Memory B cell (primary cell): Measurements from ENCODE around the gene DDX3X.
"Not testable (repeated sequence)": the region's sequence is repeated elsewhere in the genome, so short reads cannot be mapped to it uniquely, and the experiment has no call there.

ENCODE experiments used
- ATAC-seq: fragments of 150-1000 bp; cut with Tn5 transposase; 2 replicates; pipeline ENCODE4 v1.10.0; 2021; ENCODE audit warnings: low read depth, mild to moderate bottlenecking, moderate library complexity
- DNase-seq, 2 donors: peaks; one replicate each; pipeline ENCODE4 v3.0.0; 2022; ENCODE audit warnings: low spot score in 2 of 2
- H3K27ac Mint-ChIP-seq: one replicate; pipeline ENCODE4 v1.8.0; 2022; ENCODE audit warnings: mild to moderate bottlenecking, moderate library complexity, mixed read lengths
- H3K27me3 Mint-ChIP-seq: one replicate; pipeline ENCODE4 v1.8.0; 2022; ENCODE audit warnings: mixed read lengths
- H3K36me3 Mint-ChIP-seq: one replicate; pipeline ENCODE4 v1.8.0; 2022; ENCODE audit warnings: mild to moderate bottlenecking, mixed read lengths
- H3K4me1 Mint-ChIP-seq: one replicate; pipeline ENCODE4 v1.8.0; 2022; ENCODE audit warnings: mixed read lengths
- H3K4me3 Mint-ChIP-seq: one replicate; pipeline ENCODE4 v1.8.0; 2022; ENCODE audit warnings: mild to moderate bottlenecking, moderate library complexity, mixed read lengths
- H3K9me3 Mint-ChIP-seq: one replicate; pipeline ENCODE4 v1.8.0; 2022; ENCODE audit warnings: mixed read lengths

The DDX3X gene

DNA sequence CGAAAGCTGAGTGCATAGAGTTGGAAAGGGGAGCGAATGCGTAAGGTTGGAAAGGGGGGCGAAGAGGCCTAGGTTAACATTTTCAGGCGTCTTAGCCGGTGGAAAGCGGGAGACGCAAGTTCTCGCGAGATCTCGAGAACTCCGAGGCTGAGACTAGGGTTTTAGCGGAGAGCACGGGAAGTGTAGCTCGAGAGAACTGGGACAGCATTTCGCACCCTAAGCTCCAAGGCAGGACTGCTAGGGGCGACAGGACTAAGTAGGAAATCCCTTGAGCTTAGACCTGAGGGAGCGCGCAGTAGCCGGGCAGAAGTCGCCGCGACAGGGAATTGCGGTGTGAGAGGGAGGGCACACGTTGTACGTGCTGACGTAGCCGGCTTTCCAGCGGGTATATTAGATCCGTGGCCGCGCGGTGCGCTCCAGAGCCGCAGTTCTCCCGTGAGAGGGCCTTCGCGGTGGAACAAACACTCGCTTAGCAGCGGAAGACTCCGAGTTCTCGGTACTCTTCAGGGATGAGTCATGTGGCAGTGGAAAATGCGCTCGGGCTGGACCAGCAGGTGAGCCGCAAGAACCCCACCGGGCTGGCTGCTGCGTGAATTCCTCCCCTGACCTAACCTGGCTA lies at the start of gene DDX3X:
TSS of gene DDX3X (plus strand) at position 419 of the 619 bp plus-strand sequence. CDS start at position 510, 91 bp downstream.
- no peaks in the 10 kb centered on the region for H3K27me3 Mint-ChIP-seq
- peak within 1 kb of the TSS; percentile 99 for H3K4me3 Mint-ChIP-seq
- H3K27ac Mint-ChIP-seq, result peak within 1 kb of the TSS; percentile 100
- H3K9me3 Mint-ChIP-seq, result no peaks in the 10 kb centered on the region
- DNase-seq (peak; percentile 85 to 95), ATAC-seq (peak; percentile 58)
- peaks cover 4% of the 10 kb centered on the region for H3K36me3 Mint-ChIP-seq
- H3K4me1 Mint-ChIP-seq, result peaks cover 15% of the 10 kb centered on the region

DNA sequence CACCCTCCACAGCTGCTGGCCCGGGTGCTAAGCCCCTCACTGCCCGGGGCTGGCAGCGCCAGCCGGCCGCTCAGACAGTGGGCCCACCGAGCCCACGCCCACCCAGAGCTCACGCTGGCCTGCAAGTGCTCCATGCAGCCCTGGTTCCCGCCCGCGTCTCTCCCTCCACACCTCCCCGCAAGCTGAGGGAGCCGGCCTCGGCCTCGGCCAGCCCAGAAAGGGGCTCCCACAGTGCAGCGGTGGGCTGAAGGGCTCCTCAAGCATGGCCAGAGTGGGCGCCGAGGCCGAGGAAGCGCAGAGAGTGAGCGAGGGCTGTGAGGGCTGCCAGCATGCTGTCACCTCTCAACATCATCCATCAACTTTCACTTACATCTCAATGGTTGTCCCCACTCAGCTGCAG lies 48.0 kb upstream of the DDX3X start:
- ATAC-seq, H3K4me3 Mint-ChIP-seq, H3K9me3 Mint-ChIP-seq, H3K27ac Mint-ChIP-seq, H3K27me3 Mint-ChIP-seq, H3K4me1 Mint-ChIP-seq, DNase-seq, H3K36me3 Mint-ChIP-seq: not testable (repeated sequence)

- Mint-ChIP-seq H3K36me3 (no peaks in the 10 kb centered on the region), H3K27me3 (no peaks in the 10 kb centered on the region), H3K9me3 (peaks cover 2% of the 10 kb centered on the region), H3K4me1 (peaks cover 2% of the 10 kb centered on the region), H3K4me3 (no peak overlapping the region), H3K27ac (no peak overlapping the region)
- ATAC-seq (no peak), DNase-seq (no peak)
These were observed 45.3 kb upstream of the DDX3X start for GRCh38 chrX:41288641-41289040.

GRCh38 chrX:41289095-41289494 lies 44.9 kb upstream of the DDX3X start:
- no peak for ATAC-seq
- Mint-ChIP-seq H3K9me3 (peaks cover 2% of the 10 kb centered on the region), H3K4me3 (no peak overlapping the region), H3K4me1 (no peaks in the 10 kb centered on the region), H3K36me3 (no peaks in the 10 kb centered on the region), H3K27me3 (no peaks in the 10 kb centered on the region), H3K27ac (no peak overlapping the region)
- DNase-seq, result no peak

- DNase-seq (no peak), ATAC-seq (no peak)
- Mint-ChIP-seq H3K9me3 (peaks cover 2% of the 10 kb centered on the region), H3K4me1 (no peaks in the 10 kb centered on the region), H3K36me3 (no peaks in the 10 kb centered on the region), H3K4me3 (no peak overlapping the region), H3K27ac (no peak overlapping the region), H3K27me3 (no peaks in the 10 kb centered on the region)
These were observed 42.7 kb upstream of the DDX3X start for GRCh38 chrX:41291309-41291708.

DNA sequence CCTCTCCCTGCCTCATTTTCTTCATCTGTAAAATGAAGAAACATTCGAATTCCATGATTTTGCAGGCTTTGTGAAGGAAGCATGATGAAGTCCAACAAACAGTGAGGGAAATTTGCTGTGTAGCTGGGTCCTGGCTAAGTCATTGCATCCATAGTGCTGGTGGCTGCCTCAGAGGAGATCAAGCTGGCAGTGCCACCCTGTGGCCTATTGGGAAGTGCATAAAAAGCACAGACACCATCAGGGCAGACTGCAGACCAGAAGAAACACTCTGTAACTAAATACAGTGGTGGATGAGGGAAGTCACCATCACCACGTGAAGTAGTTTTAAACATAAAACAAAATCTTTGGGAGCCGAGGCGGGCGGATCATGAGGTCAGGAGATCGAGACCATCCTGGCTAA lies 40.7 kb upstream of the DDX3X start:
- no peak for DNase-seq
- Mint-ChIP-seq H3K27me3 (no peaks in the 10 kb centered on the region), H3K27ac (no peak overlapping the region), H3K9me3 (peaks cover 2% of the 10 kb centered on the region), H3K4me3 (no peak overlapping the region), H3K36me3 (no peaks in the 10 kb centered on the region), H3K4me1 (peaks cover 2% of the 10 kb centered on the region)
- ATAC-seq, result no peak

GRCh38 chrX:41300758-41301437 lies 33.1 kb upstream of the DDX3X start:
- Mint-ChIP-seq H3K27me3 (no peaks in the 10 kb centered on the region), H3K36me3 (no peaks in the 10 kb centered on the region), H3K9me3 (no peaks in the 10 kb centered on the region), H3K27ac (no peak overlapping the region), H3K4me1 (peaks cover 3% of the 10 kb centered on the region), H3K4me3 (no peak overlapping the region)
- ATAC-seq (no peak), DNase-seq (no peak)

DNA sequence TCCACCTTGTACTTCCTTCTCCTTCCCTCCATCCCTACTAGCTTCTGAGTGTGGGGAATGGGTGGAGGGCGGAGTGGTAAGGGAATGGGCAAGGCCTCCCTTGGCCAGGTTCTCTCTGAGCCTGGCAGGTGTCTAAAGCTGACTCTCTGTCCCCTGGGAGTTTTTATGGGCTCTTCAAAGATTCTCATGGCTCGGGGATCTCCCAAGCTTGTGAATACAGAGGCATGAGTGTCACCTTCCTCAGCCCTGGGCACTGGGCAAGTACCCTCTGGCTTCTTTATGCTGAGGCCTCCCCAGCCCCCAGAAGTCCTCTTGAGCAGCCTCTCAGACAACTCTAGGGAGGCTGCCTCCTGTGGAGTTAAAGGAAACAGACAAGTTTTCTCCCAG lies 32.5 kb upstream of the DDX3X start:
- peak; percentile 34 for ATAC-seq

DNA sequence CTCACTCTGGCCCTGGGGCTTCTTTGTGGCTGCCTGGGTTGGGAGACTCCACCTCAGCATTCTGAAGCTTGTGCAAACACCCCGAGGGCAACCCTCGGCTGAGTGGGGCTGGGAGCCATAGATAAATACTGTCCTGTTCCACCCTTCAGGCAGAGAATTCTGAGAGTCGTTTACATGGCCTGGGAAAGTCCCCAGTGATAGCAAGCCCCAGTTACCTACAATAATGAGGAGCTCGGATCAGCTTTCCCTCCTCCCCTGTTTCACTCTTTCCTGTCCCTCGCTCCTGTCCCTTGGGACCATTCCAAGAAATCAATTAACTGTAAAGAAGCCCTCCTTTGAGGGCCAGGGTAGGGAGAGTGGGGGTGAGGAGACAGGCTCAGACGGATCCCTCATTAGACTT lies 31.6 kb upstream of the DDX3X start:
- no peak for ATAC-seq
- Mint-ChIP-seq H3K4me3 (no peak overlapping the region), H3K4me1 (peaks cover 3% of the 10 kb centered on the region), H3K27ac (no peak overlapping the region), H3K36me3 (no peaks in the 10 kb centered on the region), H3K9me3 (no peaks in the 10 kb centered on the region), H3K27me3 (no peaks in the 10 kb centered on the region)
- no peak for DNase-seq

More for the DNA sequence above, 32.5 kb upstream of the DDX3X start:
- no peaks in the 10 kb centered on the region for H3K36me3 Mint-ChIP-seq
- H3K4me1 Mint-ChIP-seq, result peaks cover 3% of the 10 kb centered on the region
- no peaks in the 10 kb centered on the region for H3K27me3 Mint-ChIP-seq
- DNase-seq, result no peak
- no peak overlapping the region for H3K4me3 Mint-ChIP-seq
- no peaks in the 10 kb centered on the region for H3K9me3 Mint-ChIP-seq
- H3K27ac Mint-ChIP-seq, result no peak overlapping the region

GRCh38 chrX:41303013-41303412 lies 30.9 kb upstream of the DDX3X start:
- Mint-ChIP-seq H3K4me1 (peaks cover 3% of the 10 kb centered on the region), H3K36me3 (no peaks in the 10 kb centered on the region), H3K27ac (no peak overlapping the region), H3K9me3 (no peaks in the 10 kb centered on the region), H3K4me3 (no peak overlapping the region), H3K27me3 (no peaks in the 10 kb centered on the region)
- DNase-seq (no peak), ATAC-seq (no peak)

GRCh38 chrX:41304178-41304577 lies 29.8 kb upstream of the DDX3X start:
- no peaks in the 10 kb centered on the region for H3K36me3 Mint-ChIP-seq
- ATAC-seq (no peak), DNase-seq (no peak)
- no peak overlapping the region for H3K27ac Mint-ChIP-seq
- H3K4me1 Mint-ChIP-seq, result no peaks in the 10 kb centered on the region
- H3K4me3 Mint-ChIP-seq, result no peak overlapping the region
- no peaks in the 10 kb centered on the region for H3K9me3 Mint-ChIP-seq
- H3K27me3 Mint-ChIP-seq, result no peaks in the 10 kb centered on the region

DNA sequence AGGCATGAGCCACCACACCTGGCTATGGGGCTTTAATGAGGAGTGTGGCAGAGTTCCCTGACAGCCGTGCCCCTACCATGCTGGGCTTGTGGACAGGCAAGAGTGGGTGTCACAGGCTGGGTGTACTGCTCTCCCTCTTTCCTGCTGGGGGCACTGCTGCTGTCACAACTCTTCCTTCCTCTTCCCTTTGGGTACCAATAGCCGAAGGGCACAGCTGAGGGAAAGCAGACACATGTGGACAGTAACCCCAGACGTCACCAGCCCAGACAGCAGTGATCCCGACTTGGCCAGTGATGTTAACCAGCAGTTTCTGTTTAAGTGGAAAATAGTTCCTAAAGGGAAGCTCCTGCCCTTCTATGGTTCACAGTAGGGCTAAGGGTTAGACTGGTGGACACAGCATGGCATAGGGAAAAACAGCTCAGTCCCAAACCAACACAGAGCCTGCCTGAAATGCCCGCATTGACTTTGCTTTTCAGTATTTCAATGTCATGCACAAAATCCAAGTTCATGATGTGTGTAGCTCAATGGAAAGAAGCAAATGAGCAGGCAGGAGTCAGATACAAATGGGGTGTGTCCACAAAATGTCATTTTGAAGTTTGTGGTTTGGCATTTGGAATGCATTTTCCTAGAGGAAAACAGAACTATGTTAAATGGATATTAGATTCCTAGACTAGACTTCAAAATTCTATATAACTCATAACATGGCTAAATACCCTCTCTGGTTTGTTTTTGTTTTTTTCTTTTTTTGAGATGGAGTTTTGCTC lies 24.9 kb upstream of the DDX3X start:
- H3K27ac Mint-ChIP-seq, result no peak overlapping the region
- H3K27me3 Mint-ChIP-seq, result peaks cover 1% of the 10 kb centered on the region
- no peak for DNase-seq
- no peaks in the 10 kb centered on the region for H3K36me3 Mint-ChIP-seq
- ATAC-seq, result no peak
- no peaks in the 10 kb centered on the region for H3K4me1 Mint-ChIP-seq
- H3K9me3 Mint-ChIP-seq, result no peaks in the 10 kb centered on the region
- H3K4me3 Mint-ChIP-seq, result no peak overlapping the region

GRCh38 chrX:41312786-41313185 lies 21.2 kb upstream of the DDX3X start:
- no peak for DNase-seq
- no peak for ATAC-seq
- H3K27me3 Mint-ChIP-seq, result peaks cover 1% of the 10 kb centered on the region

DNA sequence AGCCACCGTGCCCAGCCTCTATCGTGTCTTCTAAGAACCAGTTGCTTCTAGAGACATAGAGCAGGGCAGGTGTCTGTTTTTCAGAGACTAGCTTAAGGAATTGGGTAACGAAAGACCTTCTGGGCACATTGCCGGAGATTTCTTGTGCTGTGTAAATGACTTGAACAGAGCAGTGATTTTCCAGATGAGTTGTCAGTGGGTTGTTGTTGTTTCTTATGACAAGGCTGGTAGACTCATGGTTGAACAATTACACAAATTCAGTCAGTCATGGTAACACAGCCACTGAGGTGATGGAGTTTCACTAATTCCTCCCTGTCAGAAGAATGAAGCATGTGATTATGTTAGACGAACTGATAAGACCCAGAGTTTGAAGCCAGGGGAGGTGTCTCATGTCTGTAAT lies 20.5 kb upstream of the DDX3X start:
- Mint-ChIP-seq H3K9me3 (no peaks in the 10 kb centered on the region), H3K4me3 (no peak overlapping the region), H3K27ac (no peak overlapping the region), H3K27me3 (peaks cover 1% of the 10 kb centered on the region), H3K4me1 (no peaks in the 10 kb centered on the region), H3K36me3 (no peaks in the 10 kb centered on the region)
- ATAC-seq (no peak), DNase-seq (no peak)

More at GRCh38 chrX:41312786-41313185, 21.2 kb upstream of the DDX3X start:
- no peaks in the 10 kb centered on the region for H3K36me3 Mint-ChIP-seq
- H3K4me3 Mint-ChIP-seq, result no peak overlapping the region
- no peak overlapping the region for H3K27ac Mint-ChIP-seq
- no peaks in the 10 kb centered on the region for H3K4me1 Mint-ChIP-seq
- H3K9me3 Mint-ChIP-seq, result no peaks in the 10 kb centered on the region
